Measurements from ENCODE around the gene CBX5. TPM values are rescaled to one million over a fixed set of nuclear protein-coding genes. Genes with fewer than 3 reads are reported as not detected.
"Not testable (repeated sequence)": the region's sequence is repeated elsewhere in the genome, so short reads cannot be mapped to it uniquely, and the experiment has no call there.

The CBX5 gene
- total RNA-seq, 1 experiment from 2014 or later, result 109 TPM

DNA sequence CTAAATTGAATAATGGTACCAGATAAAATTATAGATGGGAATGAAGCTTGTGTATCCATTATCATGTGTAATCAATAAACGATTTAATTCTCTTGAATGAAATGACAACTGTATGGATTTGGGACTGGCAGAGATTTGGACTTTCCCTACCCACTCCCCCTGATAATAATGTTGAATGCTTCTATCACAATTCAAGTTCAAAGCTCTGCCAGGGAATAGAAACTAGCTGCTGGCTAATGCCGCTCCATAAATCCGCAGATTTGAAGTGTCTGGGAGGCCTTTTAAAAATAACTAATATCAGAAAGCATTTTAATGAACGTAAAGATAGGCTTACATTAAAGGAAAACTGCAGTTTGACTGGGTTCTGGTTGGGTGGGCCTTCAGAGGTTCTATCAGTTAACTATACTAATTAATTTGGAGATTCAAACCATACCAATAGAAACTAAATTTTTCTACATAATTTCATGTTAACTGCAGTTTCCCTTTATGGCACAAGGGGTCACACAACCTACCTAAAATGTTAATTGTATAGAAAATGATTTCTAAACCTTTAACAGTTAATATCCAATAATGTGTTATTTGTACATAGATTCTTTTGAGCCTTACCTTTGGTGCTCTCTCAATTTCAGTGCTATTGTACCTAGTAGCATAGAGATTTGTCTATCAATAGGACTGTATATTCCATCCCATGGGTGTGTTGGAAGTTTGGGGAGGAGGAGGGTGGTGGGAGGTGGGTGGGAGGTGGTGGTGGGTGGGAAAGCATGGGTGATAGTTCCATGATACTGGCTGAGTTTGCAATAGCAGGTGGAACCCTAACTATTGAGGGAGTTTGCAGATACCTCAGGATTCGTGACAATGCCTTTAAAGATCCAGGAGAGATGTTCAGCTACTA lies 5.5 kb upstream of the CBX5 start:
- Mint-ChIP-seq H3K27me3 (ENCODE audit: insufficient read depth, unreplicated experiment) (no peaks in the 10 kb centered on the region), H3K9me3 (ENCODE audit: unreplicated experiment) (no peaks in the 10 kb centered on the region), H3K36me3 (ENCODE audit: insufficient read depth, unreplicated experiment) (peaks cover 8% of the 10 kb centered on the region), H3K4me1 (ENCODE audit: insufficient read depth, unreplicated experiment) (peaks cover 38% of the 10 kb centered on the region), H3K27ac (ENCODE audit: low read depth, unreplicated experiment) (no peak overlapping the region), H3K4me3 (ENCODE audit: unreplicated experiment) (no peak overlapping the region)
- TF ChIP-seq, protein P1, sequence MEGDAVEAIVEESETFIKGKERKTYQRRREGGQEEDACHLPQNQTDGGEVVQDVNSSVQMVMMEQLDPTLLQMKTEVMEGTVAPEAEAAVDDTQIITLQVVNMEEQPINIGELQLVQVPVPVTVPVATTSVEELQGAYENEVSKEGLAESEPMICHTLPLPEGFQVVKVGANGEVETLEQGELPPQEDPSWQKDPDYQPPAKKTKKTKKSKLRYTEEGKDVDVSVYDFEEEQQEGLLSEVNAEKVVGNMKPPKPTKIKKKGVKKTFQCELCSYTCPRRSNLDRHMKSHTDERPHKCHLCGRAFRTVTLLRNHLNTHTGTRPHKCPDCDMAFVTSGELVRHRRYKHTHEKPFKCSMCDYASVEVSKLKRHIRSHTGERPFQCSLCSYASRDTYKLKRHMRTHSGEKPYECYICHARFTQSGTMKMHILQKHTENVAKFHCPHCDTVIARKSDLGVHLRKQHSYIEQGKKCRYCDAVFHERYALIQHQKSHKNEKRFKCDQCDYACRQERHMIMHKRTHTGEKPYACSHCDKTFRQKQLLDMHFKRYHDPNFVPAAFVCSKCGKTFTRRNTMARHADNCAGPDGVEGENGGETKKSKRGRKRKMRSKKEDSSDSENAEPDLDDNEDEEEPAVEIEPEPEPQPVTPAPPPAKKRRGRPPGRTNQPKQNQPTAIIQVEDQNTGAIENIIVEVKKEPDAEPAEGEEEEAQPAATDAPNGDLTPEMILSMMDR (IDR thresholded peaks at IDR 0.05; ENCODE audit: unreplicated experiment), result peak; percentile 5
- no TSS peak for BruUV-seq (replicated peaks)
- intact Hi-C loops (cut with micrococcal nuclease), result no loop called here
- DNase-seq (ENCODE audit: unreplicated experiment), result no peak
- CTCF ChIA-PET, result interaction anchor here (0.6 to 2.8 kb wide), 14 partner anchors 14 to 112 kb away, joined by 3 to 21 read pairs (median 4); partner anchors contain the start of gene COPZ1
- POLR2A ChIA-PET, result interaction anchor here (0.9 to 3.2 kb wide), 12 partner anchors 7 to 74 kb away, joined by 3 to 19 read pairs (median 6); partner anchors contain the start of genes COPZ1 and NFE2

DNA sequence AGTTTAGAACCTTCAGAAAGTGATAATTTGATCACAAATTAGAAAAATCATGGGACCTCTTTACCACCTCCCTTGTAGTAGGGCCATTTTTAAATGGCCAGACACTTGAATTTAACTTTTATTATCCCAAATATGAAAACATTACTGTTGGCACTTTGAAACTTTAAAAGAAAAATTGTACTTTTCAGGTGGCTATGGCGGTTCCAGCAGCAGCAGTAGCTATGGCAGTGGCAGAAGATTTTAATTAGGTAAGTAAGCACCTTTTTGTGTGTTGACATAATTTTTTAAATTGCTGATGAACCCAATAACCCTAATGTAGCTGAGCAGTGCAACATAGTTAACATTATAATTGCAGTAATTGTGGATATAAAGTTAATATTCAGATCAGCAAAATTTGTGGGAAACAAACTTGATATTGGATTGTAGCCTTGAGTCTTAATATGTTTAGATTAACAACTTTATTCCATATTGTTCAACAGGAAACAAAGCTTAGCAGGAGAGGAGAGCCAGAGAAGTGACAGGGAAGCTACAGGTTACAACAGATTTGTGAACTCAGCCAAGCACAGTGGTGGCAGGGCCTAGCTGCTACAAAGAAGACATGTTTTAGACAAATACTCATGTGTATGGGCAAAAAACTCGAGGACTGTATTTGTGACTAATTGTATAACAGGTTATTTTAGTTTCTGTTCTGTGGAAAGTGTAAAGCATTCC lies 4.3 kb upstream of the CBX5 start:
- H3K27me3 Mint-ChIP-seq (ENCODE audit: insufficient read depth, unreplicated experiment); H3K36me3 Mint-ChIP-seq (ENCODE audit: insufficient read depth, unreplicated experiment); H3K9me3 Mint-ChIP-seq (ENCODE audit: unreplicated experiment); intact Hi-C loops (cut with micrococcal nuclease); H3K4me3 Mint-ChIP-seq (ENCODE audit: unreplicated experiment); DNase-seq (ENCODE audit: unreplicated experiment): not testable (repeated sequence)
- Mint-ChIP-seq H3K27ac (ENCODE audit: low read depth, unreplicated experiment) (peak overlapping the region; percentile 78), H3K4me1 (ENCODE audit: insufficient read depth, unreplicated experiment) (peaks cover 38% of the 10 kb centered on the region)
- TSS peak; percentile 8 for BruUV-seq (replicated peaks)
- ChIA-PET POLR2A (interaction anchor here (0.5 to 3.2 kb wide), 14 partner anchors 9 to 1683 kb away, joined by 3 to 19 read pairs (median 4); partner anchors contain the start of genes COPZ1 and NFE2), CTCF (interaction anchor here (0.9 to 2.8 kb wide), 6 partner anchors 9 to 96 kb away, joined by 3 to 21 read pairs (median 4); partner anchors contain the start of gene COPZ1)

DNA sequence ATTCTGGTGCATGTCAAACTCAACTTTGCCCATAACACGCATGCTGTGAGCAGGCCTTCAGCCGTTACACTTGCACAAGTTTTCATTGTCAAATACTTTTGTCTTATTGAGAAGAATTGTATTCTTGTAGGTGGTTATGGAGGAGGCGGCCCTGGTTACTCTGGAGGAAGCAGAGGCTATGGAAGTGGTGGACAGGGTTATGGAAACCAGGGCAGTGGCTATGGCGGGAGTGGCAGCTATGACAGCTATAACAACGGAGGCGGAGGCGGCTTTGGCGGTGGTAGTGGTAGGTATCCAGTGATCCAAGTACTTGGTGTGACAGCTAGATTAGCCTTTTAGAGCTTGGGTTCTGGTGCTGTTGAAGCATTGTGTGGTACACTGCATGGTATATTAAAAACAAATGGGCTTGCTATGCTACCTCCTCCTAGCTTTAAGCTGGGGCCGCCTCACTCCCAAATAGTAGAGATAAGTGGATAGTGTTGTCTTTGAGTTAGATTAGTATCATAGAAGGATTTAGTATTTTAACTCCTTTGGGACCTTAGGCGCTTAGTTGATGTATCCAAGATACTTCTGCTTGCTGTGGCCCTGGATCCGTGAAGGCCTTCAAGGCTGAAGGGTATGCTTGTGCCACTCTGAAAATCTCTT lies 3.1 kb upstream of the CBX5 start:
- no TSS peak for BruUV-seq (replicated peaks)
- DNase-seq (ENCODE audit: unreplicated experiment), result no peak
- Mint-ChIP-seq H3K27ac (ENCODE audit: low read depth, unreplicated experiment) (no peak overlapping the region), H3K9me3 (ENCODE audit: unreplicated experiment) (no peaks in the 10 kb centered on the region), H3K4me1 (ENCODE audit: insufficient read depth, unreplicated experiment) (peaks cover 38% of the 10 kb centered on the region), H3K36me3 (ENCODE audit: insufficient read depth, unreplicated experiment) (no peaks in the 10 kb centered on the region), H3K4me3 (ENCODE audit: unreplicated experiment) (no peak overlapping the region), H3K27me3 (ENCODE audit: insufficient read depth, unreplicated experiment) (no peaks in the 10 kb centered on the region)
- ChIA-PET CTCF (interaction anchor here (0.6 to 2.8 kb wide), 5 partner anchors 10 to 97 kb away, joined by 3 to 21 read pairs (median 3); partner anchors contain the start of gene COPZ1), POLR2A (interaction anchor here (0.7 to 3.2 kb wide), 6 partner anchors 15 to 76 kb away, joined by 3 to 19 read pairs (median 8); partner anchors contain the start of gene COPZ1)
- intact Hi-C loops (cut with micrococcal nuclease), result no loop called here
- TF ChIP-seq, protein P1 (IDR thresholded peaks at IDR 0.05; ENCODE audit: unreplicated experiment), result no peak

DNA sequence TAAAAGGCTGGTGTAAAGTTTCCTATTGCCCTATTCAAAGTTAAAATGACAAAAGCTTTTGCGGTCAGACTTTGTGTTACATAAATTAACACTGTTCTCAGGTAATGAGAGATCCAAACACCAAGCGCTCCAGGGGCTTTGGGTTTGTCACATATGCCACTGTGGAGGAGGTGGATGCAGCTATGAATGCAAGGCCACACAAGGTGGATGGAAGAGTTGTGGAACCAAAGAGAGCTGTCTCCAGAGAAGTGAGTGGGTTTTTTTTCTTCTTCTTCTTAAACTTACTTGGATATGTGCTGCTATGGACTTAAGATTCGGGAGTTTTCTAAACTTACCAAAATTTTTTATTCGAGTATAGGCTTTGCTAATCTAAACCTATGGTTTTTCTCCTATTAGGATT lies 1.8 kb upstream of the CBX5 start:
- H3K27me3 Mint-ChIP-seq (ENCODE audit: insufficient read depth, unreplicated experiment); BruUV-seq (replicated peaks); H3K36me3 Mint-ChIP-seq (ENCODE audit: insufficient read depth, unreplicated experiment); DNase-seq (ENCODE audit: unreplicated experiment); H3K9me3 Mint-ChIP-seq (ENCODE audit: unreplicated experiment); H3K4me3 Mint-ChIP-seq (ENCODE audit: unreplicated experiment); H3K27ac Mint-ChIP-seq (ENCODE audit: low read depth, unreplicated experiment): not testable (repeated sequence)
- peaks cover 28% of the 10 kb centered on the region for H3K4me1 Mint-ChIP-seq (ENCODE audit: insufficient read depth, unreplicated experiment)
- intact Hi-C loops (cut with micrococcal nuclease), result loop anchor here (2.0 kb wide), 1 partner anchor 23 kb away; no protein-coding TSS in a partner anchor
- POLR2A ChIA-PET, result interaction anchor here (0.6 to 4.9 kb wide), 14 partner anchors 9 to 1822 kb away, joined by 3 to 99 read pairs (median 5); partner anchors contain the start of genes COPZ1, HOXC9, NFE2 and PA2G4
- CTCF ChIA-PET, result interaction anchor here (1.2 to 2.0 kb wide), 5 partner anchors 43 to 97 kb away, joined by 3 to 10 read pairs (median 5); partner anchors contain the start of gene COPZ1

DNA sequence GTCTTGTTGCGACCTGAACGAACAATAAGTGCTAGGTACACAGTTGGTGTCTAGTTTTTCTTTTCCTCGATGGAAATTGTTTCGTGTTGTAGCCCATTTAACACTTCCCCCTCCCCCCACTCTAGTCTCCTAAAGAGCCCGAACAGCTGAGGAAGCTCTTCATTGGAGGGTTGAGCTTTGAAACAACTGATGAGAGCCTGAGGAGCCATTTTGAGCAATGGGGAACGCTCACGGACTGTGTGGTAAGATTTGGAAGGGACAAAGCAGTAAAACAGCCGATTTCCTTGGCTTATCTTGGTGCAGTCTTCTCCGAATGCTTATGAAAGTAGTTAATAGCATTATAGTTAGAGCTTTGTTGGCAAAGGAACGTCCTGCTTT lies 1.3 kb upstream of the CBX5 start:
- BruUV-seq (replicated peaks); H3K9me3 Mint-ChIP-seq (ENCODE audit: unreplicated experiment); H3K27ac Mint-ChIP-seq (ENCODE audit: low read depth, unreplicated experiment); H3K4me3 Mint-ChIP-seq (ENCODE audit: unreplicated experiment); H3K27me3 Mint-ChIP-seq (ENCODE audit: insufficient read depth, unreplicated experiment); DNase-seq (ENCODE audit: unreplicated experiment): not testable (repeated sequence)
- peaks cover 27% of the 10 kb centered on the region for H3K4me1 Mint-ChIP-seq (ENCODE audit: insufficient read depth, unreplicated experiment)
- intact Hi-C loops (cut with micrococcal nuclease), result loop anchor here (2.0 kb wide), 1 partner anchor 22 kb away; no protein-coding TSS in a partner anchor
- CTCF ChIA-PET, result interaction anchor here (1.2 to 2.0 kb wide), 5 partner anchors 43 to 98 kb away, joined by 3 to 10 read pairs (median 5); partner anchors contain the start of gene COPZ1
- H3K36me3 Mint-ChIP-seq (ENCODE audit: insufficient read depth, unreplicated experiment), result peaks cover 14% of the 10 kb centered on the region
- POLR2A ChIA-PET, result interaction anchor here (0.6 to 4.9 kb wide), 15 partner anchors 10 to 1823 kb away, joined by 3 to 99 read pairs (median 5); partner anchors contain the start of genes COPZ1, HOXC9, NFE2 and PA2G4
